ENCODE data around the gene TEX30.

TEX30 gene

GRCh38 chr13:102726430-102726829 is 47.2 kb downstream of the TEX30 start:
- TF ChIP-seq JUND (IDR thresholded peaks at IDR 0.05; ENCODE audit: low read depth), result no peak

GRCh38 chr13:102724923-102725322 is 48.7 kb downstream of the TEX30 start:
- in situ Hi-C loops (cut with HindIII; ENCODE audit: low pct_unique_long_range_greater_than_20kb, low sequenced_read_pairs), result no loop called here
- DNase-seq (ENCODE audit: low read depth in 1 of 2, low spot score in 1 of 2), result peak; percentile 25 to 71
- no peak for TF ChIP-seq JUND (IDR thresholded peaks at IDR 0.05; ENCODE audit: low read depth)

More at GRCh38 chr13:102726430-102726829, 47.2 kb downstream of the TEX30 start:
- in situ Hi-C loops (cut with HindIII; ENCODE audit: low pct_unique_long_range_greater_than_20kb, low sequenced_read_pairs), result no loop called here
- DNase-seq (ENCODE audit: low read depth in 1 of 2, low spot score in 1 of 2), result peak in 1 of 2 experiments; percentile 39

- no peak for TF ChIP-seq JUND (IDR thresholded peaks at IDR 0.05; ENCODE audit: low read depth)
- DNase-seq (ENCODE audit: low read depth in 1 of 2, low spot score in 1 of 2), result no peak
- in situ Hi-C loops (cut with HindIII; ENCODE audit: low pct_unique_long_range_greater_than_20kb, low sequenced_read_pairs), result no loop called here
Measured at GRCh38 chr13:102721800-102722231, 51.8 kb downstream of the TEX30 start.

- no peak for DNase-seq (ENCODE audit: low read depth in 1 of 2, low spot score in 1 of 2)
- in situ Hi-C loops (cut with HindIII; ENCODE audit: low pct_unique_long_range_greater_than_20kb, low sequenced_read_pairs), result no loop called here
- no peak for TF ChIP-seq JUND (IDR thresholded peaks at IDR 0.05; ENCODE audit: low read depth)
Measured at GRCh38 chr13:102718746-102719145, 54.8 kb downstream of the TEX30 start.

Data from T47D (cell line).